ENCODE results near the gene DDX51. TPM values are rescaled to one million over a fixed set of nuclear protein-coding genes. Genes with fewer than 3 reads are reported as not detected.

DDX51 gene
- total RNA-seq, 2 donors from 2014 or later = 9.4 to 22.9 TPM

DNA sequence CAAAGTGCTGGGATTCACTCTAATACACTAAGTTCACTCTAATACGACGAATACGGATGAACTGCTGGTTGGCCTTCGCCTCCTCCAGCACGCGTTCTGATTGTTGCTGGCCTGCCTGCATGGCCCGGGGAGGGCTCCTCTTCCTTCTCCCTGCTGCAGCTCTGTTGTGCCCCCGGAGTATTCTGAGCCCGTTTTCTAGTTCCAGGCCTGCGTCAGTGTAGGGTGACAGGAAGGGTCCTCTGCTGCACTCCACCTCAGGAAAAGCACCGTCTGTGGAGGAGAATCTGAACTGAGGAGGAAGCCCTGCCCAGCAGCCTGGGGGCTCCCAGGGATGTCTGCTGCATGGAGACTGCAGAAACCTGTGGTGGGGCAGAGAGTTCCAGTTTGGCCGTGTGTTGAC, 44.4 kb downstream of the DDX51 start:
- no peaks in the 10 kb centered on the region for H3K27me3 ChIP-seq
- TF ChIP-seq CTCF (IDR thresholded peaks at IDR 0.05) = no peak
- intact Hi-C loops (cut with DNase I) = no loop called here
- no peak overlapping the region for H3K4me3 ChIP-seq
- no peaks in the 10 kb centered on the region for H3K9me3 ChIP-seq
- H3K36me3 ChIP-seq = peaks cover 5% of the 10 kb centered on the region
- no peak for DNase-seq
- no peak overlapping the region for H3K27ac ChIP-seq
- no peak overlapping the region for H3K9ac ChIP-seq (ENCODE audit: low read depth in 2 of 2, low read length in 2 of 2)
- no peaks in the 10 kb centered on the region for H3K4me1 ChIP-seq

GRCh38 chr12:132095520-132096409, 48.4 kb downstream of the DDX51 start:
- Histone ChIP-seq H3K4me3 (no peak overlapping the region), H3K4me1 (no peaks in the 10 kb centered on the region), H3K27ac (no peak overlapping the region), H3K9ac (ENCODE audit: low read depth in 2 of 2, low read length in 2 of 2) (no peak overlapping the region), H3K27me3 (no peaks in the 10 kb centered on the region), H3K9me3 (no peaks in the 10 kb centered on the region), H3K36me3 (peaks cover 5% of the 10 kb centered on the region)
- intact Hi-C loops (cut with DNase I) = no loop called here
- TF ChIP-seq CTCF (IDR thresholded peaks at IDR 0.05) = no peak
- no peak for DNase-seq

DNA sequence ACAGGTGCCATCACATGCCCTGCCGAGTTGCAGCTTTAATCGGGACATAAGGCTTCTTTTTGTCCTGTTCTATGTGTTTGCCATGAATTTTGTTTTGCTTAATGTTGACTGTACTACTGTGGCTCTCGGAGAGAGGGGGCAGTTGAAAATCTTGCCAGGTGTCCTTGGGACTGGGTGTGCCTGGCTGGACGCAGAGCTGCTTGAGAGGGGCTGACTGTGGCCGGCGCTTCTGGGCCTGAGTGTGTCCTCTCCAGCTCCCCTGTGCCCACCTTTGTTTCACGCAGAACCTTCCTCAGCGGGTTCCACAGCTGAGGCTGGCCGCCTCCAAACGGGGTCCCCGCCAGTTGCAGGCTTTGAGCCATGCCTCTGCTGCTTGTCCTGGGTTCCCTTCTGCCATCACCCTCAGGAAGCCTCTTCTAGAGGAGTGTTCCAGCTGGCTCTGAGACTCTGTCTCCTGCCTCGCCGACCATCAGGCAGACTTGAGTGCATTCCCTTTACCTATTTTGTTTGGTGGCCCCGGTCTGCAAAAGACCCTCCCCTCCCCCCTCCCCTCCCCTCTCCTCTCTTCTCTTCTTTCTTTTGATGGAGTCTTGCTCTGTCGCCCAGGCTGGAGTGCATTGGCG, 49.7 kb downstream of the DDX51 start:
- Histone ChIP-seq H3K9ac (ENCODE audit: low read depth in 2 of 2, low read length in 2 of 2) (no peak overlapping the region), H3K27ac (no peak overlapping the region), H3K27me3 (no peaks in the 10 kb centered on the region), H3K36me3 (peaks cover 5% of the 10 kb centered on the region), H3K4me1 (no peaks in the 10 kb centered on the region), H3K4me3 (no peak overlapping the region), H3K9me3 (no peaks in the 10 kb centered on the region)
- intact Hi-C loops (cut with DNase I) = no loop called here
- TF ChIP-seq CTCF (IDR thresholded peaks at IDR 0.05) = no peak
- no peak for DNase-seq

DNA sequence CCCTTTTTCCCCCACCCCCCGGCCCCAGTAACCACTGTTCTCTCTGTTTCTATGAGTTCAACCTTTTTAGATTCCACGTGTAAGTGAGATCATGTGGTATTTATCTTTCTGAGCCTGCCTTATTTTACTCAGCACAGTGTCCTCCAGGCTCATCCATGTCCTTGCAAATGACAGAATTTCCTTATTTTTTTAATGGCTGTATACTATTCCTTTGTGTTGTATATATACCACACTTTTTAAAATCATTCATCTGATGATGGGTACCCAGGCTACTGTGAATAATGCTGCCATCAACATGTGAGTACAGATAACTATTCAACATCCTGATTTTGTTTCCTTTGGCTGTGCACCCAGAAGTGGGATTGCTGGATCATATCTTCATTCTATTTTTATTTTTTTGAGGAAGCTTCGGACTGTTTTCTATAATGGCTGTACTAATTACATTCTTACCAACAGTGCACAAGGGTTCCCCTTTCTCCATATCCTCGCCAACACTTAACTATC, 54.7 kb downstream of the DDX51 start:
- DNase-seq = no peak
- intact Hi-C loops (cut with DNase I) = no loop called here
- no peaks in the 10 kb centered on the region for H3K36me3 ChIP-seq
- no peaks in the 10 kb centered on the region for H3K4me1 ChIP-seq
- H3K4me3 ChIP-seq = no peak overlapping the region
- H3K9ac ChIP-seq (ENCODE audit: low read depth in 2 of 2, low read length in 2 of 2) = no peak overlapping the region
- no peak for TF ChIP-seq CTCF (IDR thresholded peaks at IDR 0.05)
- no peaks in the 10 kb centered on the region for H3K27me3 ChIP-seq
- no peak overlapping the region for H3K27ac ChIP-seq
- no peaks in the 10 kb centered on the region for H3K9me3 ChIP-seq

Other genes with a start within 250 kb of the DDX51 start
- gene ULK1, start 249.7 kb downstream of the DDX51 start, total RNA-seq = 10 to 100 TPM; 20.3 to 31.9 TPM
- 10 to 100 TPM; 16.0 to 58.9 TPM for gene PUS1, start 215.0 kb downstream of the DDX51 start, total RNA-seq
- 10 to 100 TPM; 23.3 to 39.0 TPM for gene EP400, start 194.4 kb downstream of the DDX51 start, total RNA-seq
- gene NOC4L, start 138 bp upstream of the DDX51 start, total RNA-seq = 10 to 100 TPM; 12.5 to 29.7 TPM
- under 1 TPM in 1 of 2 donors, not detected in 1; 0.45 TPM for gene GALNT9, start 185.3 kb upstream of the DDX51 start, total RNA-seq

Data from colonic mucosa (tissue), 4 donors.